HepG2 (cell line): ENCODE results near the gene HIPK2. TPM values are rescaled to one million over a fixed set of nuclear protein-coding genes. Genes with fewer than 3 reads are reported as not detected.

ENCODE experiments used
- ARNTL ChIP-seq: sonication (generic); formaldehyde crosslinking; IDR thresholded peaks from 2 replicates; pipeline ENCODE4 v1.4.0; 2020; ENCODE audit warnings: mild to moderate bottlenecking, missing genetic modification reagents
- CREB3 ChIP-seq: sonication (generic); formaldehyde crosslinking; IDR thresholded peaks from 2 replicates; pipeline ENCODE4 v1.5.0; 2020; ENCODE audit warnings: missing genetic modification reagents
- EEA1 ChIP-seq: sonication (generic); formaldehyde crosslinking; IDR thresholded peaks from 2 replicates; pipeline ENCODE4 v1.5.1; 2020; ENCODE audit warnings: mild to moderate bottlenecking, missing genetic modification reagents, borderline replicate concordance
- GABPB1 ChIP-seq: IDR thresholded peaks from 2 replicates; pipeline ENCODE4 v1.6.1; 2016; ENCODE audit warnings: mild to moderate bottlenecking, missing genetic modification reagents, moderate library complexity, missing compliant biosample characterization
- HMGA1 ChIP-seq: sonication (generic); formaldehyde crosslinking; conservative IDR thresholded peaks from 2 replicates; pipeline ENCODE4 v1.4.0; 2020; ENCODE audit warnings: missing genetic modification reagents
- HNF1B ChIP-seq: sonication (generic); formaldehyde crosslinking; IDR thresholded peaks from 2 replicates; pipeline ENCODE4 v1.5.1; 2020; ENCODE audit warnings: mild to moderate bottlenecking, moderate library complexity, missing genetic modification reagents
- MAFG ChIP-seq: sonication (generic); formaldehyde crosslinking; IDR thresholded peaks from 2 replicates; pipeline ENCODE4 v1.5.1; 2020; ENCODE audit warnings: mild to moderate bottlenecking, missing genetic modification reagents
- MIXL1 ChIP-seq: IDR thresholded peaks from 2 replicates; pipeline ENCODE4 v1.6.1; 2016
- PPARG ChIP-seq: conservative IDR thresholded peaks from 2 replicates; pipeline ENCODE4 v1.6.1; 2016; ENCODE audit warnings: missing biosample characterization, missing genetic modification reagents
- PREB ChIP-seq: sonication (generic); formaldehyde crosslinking; IDR thresholded peaks from 2 replicates; pipeline ENCODE4 v1.4.0; 2020; ENCODE audit warnings: missing genetic modification reagents
- SNRNP70 ChIP-seq: fragments of 200-400 bp; formaldehyde crosslinking; IDR thresholded peaks from 2 replicates; pipeline ENCODE4 v1.6.1; 2017; ENCODE audit warnings: mild to moderate bottlenecking, low read depth, low read length, moderate library complexity
- SRF ChIP-seq: IDR thresholded peaks from 2 replicates; pipeline ENCODE4 v1.6.1; 2011; ENCODE audit warnings: mild to moderate bottlenecking, low read depth, low read length, moderate library complexity
- TCF7L2 ChIP-seq: IDR thresholded peaks from 2 replicates; pipeline ENCODE4 v1.6.1; 2011; ENCODE audit warnings: mild to moderate bottlenecking, low read depth, low read length, moderate library complexity
- ZKSCAN8 ChIP-seq: IDR thresholded peaks from 2 replicates; pipeline ENCODE4 v1.6.1; 2016; ENCODE audit warnings: borderline replicate concordance, missing genetic modification reagents, missing compliant biosample characterization
- ZNF121 ChIP-seq: sonication (generic); formaldehyde crosslinking; IDR thresholded peaks from 2 replicates; pipeline ENCODE4 v1.5.0; 2020; ENCODE audit warnings: mild to moderate bottlenecking, missing genetic modification reagents
- ZNF124 ChIP-seq: sonication (generic); formaldehyde crosslinking; IDR thresholded peaks from 2 replicates; pipeline ENCODE4 v1.4.0; 2020; ENCODE audit warnings: missing genetic modification reagents
- ZNF33A ChIP-seq: sonication (generic); formaldehyde crosslinking; IDR thresholded peaks from 2 replicates; pipeline ENCODE4 v1.5.1; 2020; ENCODE audit warnings: missing genetic modification reagents, mild to moderate bottlenecking, moderate library complexity, borderline replicate concordance
- ZNF431 ChIP-seq: sonication (generic); formaldehyde crosslinking; IDR thresholded peaks from 2 replicates; pipeline ENCODE4 v1.9.0; 2022; ENCODE audit warnings: missing genetic modification reagents, low read depth, mild to moderate bottlenecking, borderline replicate concordance
- ZNF616 ChIP-seq: sonication (generic); formaldehyde crosslinking; IDR thresholded peaks from 2 replicates; pipeline ENCODE4 v1.5.0; 2020; ENCODE audit warnings: low read depth, mild to moderate bottlenecking, missing genetic modification reagents
- ZNF781 ChIP-seq: sonication (generic); formaldehyde crosslinking; IDR thresholded peaks from 2 replicates; pipeline ENCODE4 v1.5.1; 2020; ENCODE audit warnings: borderline replicate concordance, mild to moderate bottlenecking, missing genetic modification reagents; ENCODE audit errors: not compliant biosample characterization
- polyA plus RNA-seq, 8 experiments: library from polyadenylated mRNA; depleted of rRNA in 3 of 8; stranded (reverse) in 7 of 8; unstranded in 1 of 8; fragments of >200 nt; fragmentation: Illumina TruSeq in 4 of 8; extraction: Trizol in 4 of 8; gene quantifications; 2 replicates each; pipeline versions ENCODE4 v1.2.1 to v1.2.3, GENCODE V29; 2011 to 2016; ENCODE audit warnings: low read depth in 4 of 8, missing spikeins in 1 of 8, mixed read lengths in 1 of 8; ENCODE audit not compliant: insufficient read depth in 1 of 8
- total RNA-seq, 5 experiments: library from RNA; depleted of rRNA; stranded (reverse); fragments of >200 nt; fragmentation: Illumina TruSeq; extraction: Trizol; gene quantifications; 2 replicates each; pipeline ENCODE4 v1.2.3, GENCODE V29; 2016; ENCODE audit warnings: low read depth in 1 of 5
- TF ChIP-seq, protein P1 (sequence below): IDR thresholded peaks from 2 replicates; pipeline ENCODE4 v1.6.1; 2018; ENCODE audit warnings: missing genetic modification reagents
- TF ChIP-seq, protein P2 (sequence below): sonication (generic); formaldehyde crosslinking; IDR thresholded peaks from 2 replicates; pipeline ENCODE4 v1.9.0; 2022; ENCODE audit warnings: low read depth, missing genetic modification reagents
- TF ChIP-seq, protein P3 (sequence below): sonication (generic); formaldehyde crosslinking; IDR thresholded peaks from 2 replicates; pipeline ENCODE4 v1.8.0; 2022; ENCODE audit warnings: mild to moderate bottlenecking, missing genetic modification reagents, moderate library complexity

HIPK2 gene
- total and polyA plus RNA-seq, 2 of the 13 experiments (the other 11 are each of a cell fraction or from before 2014, with no cell fraction given): 14.4 to 20.2 TPM

DNA sequence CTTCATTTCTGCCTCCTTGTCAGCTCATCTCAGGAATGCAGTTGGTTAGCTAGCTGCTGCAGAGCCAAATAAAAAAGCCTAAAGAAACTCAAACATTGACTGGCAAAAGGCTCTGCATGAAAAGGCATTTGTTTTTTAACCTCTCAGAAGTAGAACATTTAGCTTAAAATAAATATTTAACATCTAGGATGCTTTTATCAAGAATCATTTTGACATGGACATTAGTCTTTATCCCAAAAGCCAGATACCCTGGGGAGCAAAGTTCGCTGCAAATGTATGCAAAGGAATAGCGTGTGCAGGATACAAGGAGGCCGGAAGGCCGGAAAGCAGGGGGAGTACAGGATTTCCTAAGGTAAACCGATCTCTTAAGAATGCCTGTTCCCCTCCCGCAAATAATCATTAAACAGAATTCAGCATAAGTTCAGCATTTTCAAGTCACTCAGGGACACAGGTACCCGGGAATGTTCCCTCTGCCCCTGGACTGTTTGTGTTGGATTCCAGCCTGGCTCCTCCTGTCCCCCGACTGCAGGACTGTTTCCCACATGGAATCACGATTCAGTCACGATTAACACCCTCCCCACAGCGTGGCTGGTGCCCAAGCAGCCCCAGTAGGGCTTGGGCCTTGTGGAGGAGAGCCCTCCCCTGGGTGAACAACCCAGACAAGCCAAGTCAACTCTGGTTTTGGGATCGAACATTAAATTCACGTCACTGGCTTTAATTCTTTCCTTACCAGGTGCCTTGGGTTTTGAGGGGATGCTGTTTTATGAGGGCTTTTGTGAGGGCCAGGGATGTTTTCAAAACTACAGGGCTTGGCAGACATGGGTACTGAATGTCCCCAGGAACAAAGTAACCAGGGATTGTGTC is 97.8 kb downstream of the HIPK2 start (continued):
- TF ChIP-seq SNRNP70: no peak
- no peak for TF ChIP-seq ZNF33A (CRISPR knock-in tag)
- TF ChIP-seq PREB (CRISPR knock-in tag): no peak
- TF ChIP-seq ZNF124 (CRISPR knock-in tag): no peak
- no peak for TF ChIP-seq ZNF431
- TF ChIP-seq, protein P1, sequence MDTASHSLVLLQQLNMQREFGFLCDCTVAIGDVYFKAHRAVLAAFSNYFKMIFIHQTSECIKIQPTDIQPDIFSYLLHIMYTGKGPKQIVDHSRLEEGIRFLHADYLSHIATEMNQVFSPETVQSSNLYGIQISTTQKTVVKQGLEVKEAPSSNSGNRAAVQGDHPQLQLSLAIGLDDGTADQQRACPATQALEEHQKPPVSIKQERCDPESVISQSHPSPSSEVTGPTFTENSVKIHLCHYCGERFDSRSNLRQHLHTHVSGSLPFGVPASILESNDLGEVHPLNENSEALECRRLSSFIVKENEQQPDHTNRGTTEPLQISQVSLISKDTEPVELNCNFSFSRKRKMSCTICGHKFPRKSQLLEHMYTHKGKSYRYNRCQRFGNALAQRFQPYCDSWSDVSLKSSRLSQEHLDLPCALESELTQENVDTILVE (CRISPR knock-in tag): no peak
- no peak for TF ChIP-seq HMGA1 (CRISPR knock-in tag)
- no peak for TF ChIP-seq ZNF781 (CRISPR knock-in tag)
- no peak for TF ChIP-seq GABPB1 (CRISPR knock-in tag)
- TF ChIP-seq HNF1B (CRISPR knock-in tag): no peak
- no peak for TF ChIP-seq ARNTL (CRISPR knock-in tag)
- no peak for TF ChIP-seq SRF
- no peak for TF ChIP-seq MAFG
- no peak for TF ChIP-seq EEA1 (CRISPR knock-in tag)
- TF ChIP-seq, protein P2, sequence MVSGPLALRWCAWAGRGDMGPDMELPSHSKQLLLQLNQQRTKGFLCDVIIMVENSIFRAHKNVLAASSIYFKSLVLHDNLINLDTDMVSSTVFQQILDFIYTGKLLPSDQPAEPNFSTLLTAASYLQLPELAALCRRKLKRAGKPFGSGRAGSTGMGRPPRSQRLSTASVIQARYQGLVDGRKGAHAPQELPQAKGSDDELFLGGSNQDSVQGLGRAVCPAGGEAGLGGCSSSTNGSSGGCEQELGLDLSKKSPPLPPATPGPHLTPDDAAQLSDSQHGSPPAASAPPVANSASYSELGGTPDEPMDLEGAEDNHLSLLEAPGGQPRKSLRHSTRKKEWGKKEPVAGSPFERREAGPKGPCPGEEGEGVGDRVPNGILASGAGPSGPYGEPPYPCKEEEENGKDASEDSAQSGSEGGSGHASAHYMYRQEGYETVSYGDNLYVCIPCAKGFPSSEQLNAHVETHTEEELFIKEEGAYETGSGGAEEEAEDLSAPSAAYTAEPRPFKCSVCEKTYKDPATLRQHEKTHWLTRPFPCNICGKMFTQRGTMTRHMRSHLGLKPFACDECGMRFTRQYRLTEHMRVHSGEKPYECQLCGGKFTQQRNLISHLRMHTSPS (CRISPR knock-in tag): no peak
- TF ChIP-seq MIXL1 (CRISPR knock-in tag): peak; percentile 41; the same call in 1 of the 2 replicates
- TF ChIP-seq CREB3 (CRISPR knock-in tag): no peak
- no peak for TF ChIP-seq TCF7L2
- TF ChIP-seq, protein P3, sequence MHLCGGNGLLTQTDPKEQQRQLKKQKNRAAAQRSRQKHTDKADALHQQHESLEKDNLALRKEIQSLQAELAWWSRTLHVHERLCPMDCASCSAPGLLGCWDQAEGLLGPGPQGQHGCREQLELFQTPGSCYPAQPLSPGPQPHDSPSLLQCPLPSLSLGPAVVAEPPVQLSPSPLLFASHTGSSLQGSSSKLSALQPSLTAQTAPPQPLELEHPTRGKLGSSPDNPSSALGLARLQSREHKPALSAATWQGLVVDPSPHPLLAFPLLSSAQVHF: no peak
- no peak for TF ChIP-seq ZKSCAN8
- peak; percentile 64 for TF ChIP-seq PPARG (CRISPR knock-in tag)
- TF ChIP-seq ZNF121 (CRISPR knock-in tag): no peak
- TF ChIP-seq ZNF616 (CRISPR knock-in tag): no peak
